T-helper 2 cell treated with Interferon-gamma antibody and Interleukin-4, amounts not matched to agents 5 μg/mL and 100 μg/mL, for 36 hours (primary cell): Measurements from ENCODE around the gene SHOC1.

Source experiments
- DNase-seq: peaks from one replicate; pipeline ENCODE4 v3.0.0; 2021; ENCODE audit warnings: low spot score
- H3K27ac Mint-ChIP-seq: one replicate; pipeline ENCODE4 v1.8.0; 2021; ENCODE audit warnings: mild to moderate bottlenecking, mixed read lengths
- H3K27me3 Mint-ChIP-seq: one replicate; pipeline ENCODE4 v1.8.0; 2021; ENCODE audit warnings: low read depth, mixed read lengths
- H3K36me3 Mint-ChIP-seq: one replicate; pipeline ENCODE4 v1.8.0; 2021; ENCODE audit warnings: low read depth, mixed read lengths
- H3K4me1 Mint-ChIP-seq: one replicate; pipeline ENCODE4 v1.8.0; 2021; ENCODE audit warnings: low read depth, mixed read lengths
- H3K4me3 Mint-ChIP-seq: one replicate; pipeline ENCODE4 v1.8.0; 2022; ENCODE audit warnings: mild to moderate bottlenecking, moderate library complexity, mixed read lengths
- H3K9me3 Mint-ChIP-seq: one replicate; pipeline ENCODE4 v1.8.0; 2021; ENCODE audit warnings: mixed read lengths

The SHOC1 gene

GRCh38 chr9:111794835-111795556 is at the start of gene SHOC1:
SHOC1 (minus strand) TSS chr9:111794937; CDS start chr9:111791418, 3,519 bp downstream.
- no peaks in the 10 kb centered on the region for H3K36me3 Mint-ChIP-seq
- no peaks in the 10 kb centered on the region for H3K27me3 Mint-ChIP-seq
- no peaks in the 10 kb centered on the region for H3K4me1 Mint-ChIP-seq
- no peaks in the 10 kb centered on the region for H3K9me3 Mint-ChIP-seq
- no peak within 1 kb of the TSS for H3K27ac Mint-ChIP-seq
- H3K4me3 Mint-ChIP-seq, result no peak within 1 kb of the TSS
- no peak for DNase-seq

- Mint-ChIP-seq H3K27ac (no peak overlapping the region), H3K9me3 (no peaks in the 10 kb centered on the region), H3K4me3 (no peak overlapping the region), H3K4me1 (peaks cover 3% of the 10 kb centered on the region), H3K27me3 (peaks cover 3% of the 10 kb centered on the region), H3K36me3 (no peaks in the 10 kb centered on the region)
- DNase-seq, result no peak
Observed at GRCh38 chr9:111843971-111844370, 49.2 kb upstream of the SHOC1 start.

GRCh38 chr9:111842313-111842712 is 47.6 kb upstream of the SHOC1 start:
- no peak overlapping the region for H3K4me3 Mint-ChIP-seq
- no peaks in the 10 kb centered on the region for H3K9me3 Mint-ChIP-seq
- H3K27me3 Mint-ChIP-seq, result peaks cover 6% of the 10 kb centered on the region
- H3K27ac Mint-ChIP-seq, result no peak overlapping the region
- H3K36me3 Mint-ChIP-seq, result no peaks in the 10 kb centered on the region
- DNase-seq, result no peak
- peaks cover 3% of the 10 kb centered on the region for H3K4me1 Mint-ChIP-seq

GRCh38 chr9:111840442-111840841 is 45.7 kb upstream of the SHOC1 start:
- no peak overlapping the region for H3K27ac Mint-ChIP-seq
- H3K9me3 Mint-ChIP-seq, result no peaks in the 10 kb centered on the region
- H3K4me1 Mint-ChIP-seq, result peaks cover 3% of the 10 kb centered on the region
- no peak for DNase-seq
- H3K27me3 Mint-ChIP-seq, result peaks cover 6% of the 10 kb centered on the region
- H3K36me3 Mint-ChIP-seq, result no peaks in the 10 kb centered on the region
- H3K4me3 Mint-ChIP-seq, result no peak overlapping the region

- Mint-ChIP-seq H3K36me3 (no peaks in the 10 kb centered on the region), H3K4me3 (no peak overlapping the region), H3K4me1 (peaks cover 3% of the 10 kb centered on the region), H3K9me3 (no peaks in the 10 kb centered on the region), H3K27me3 (peaks cover 6% of the 10 kb centered on the region), H3K27ac (no peak overlapping the region)
- DNase-seq, result no peak
Observed at GRCh38 chr9:111839987-111840386, 45.2 kb upstream of the SHOC1 start.

- no peak overlapping the region for H3K27ac Mint-ChIP-seq
- no peaks in the 10 kb centered on the region for H3K9me3 Mint-ChIP-seq
- no peaks in the 10 kb centered on the region for H3K36me3 Mint-ChIP-seq
- no peak for DNase-seq
- H3K4me1 Mint-ChIP-seq, result peaks cover 3% of the 10 kb centered on the region
- H3K27me3 Mint-ChIP-seq, result peaks cover 6% of the 10 kb centered on the region
- H3K4me3 Mint-ChIP-seq, result no peak overlapping the region
Observed at GRCh38 chr9:111839387-111839786, 44.6 kb upstream of the SHOC1 start.

- H3K9me3 Mint-ChIP-seq, result no peaks in the 10 kb centered on the region
- peaks cover 3% of the 10 kb centered on the region for H3K4me1 Mint-ChIP-seq
- no peaks in the 10 kb centered on the region for H3K36me3 Mint-ChIP-seq
- peaks cover 7% of the 10 kb centered on the region for H3K27me3 Mint-ChIP-seq
- no peak for DNase-seq
- no peak overlapping the region for H3K4me3 Mint-ChIP-seq
- no peak overlapping the region for H3K27ac Mint-ChIP-seq
Observed at GRCh38 chr9:111838439-111838838, 43.7 kb upstream of the SHOC1 start.

GRCh38 chr9:111836311-111836710 is 41.6 kb upstream of the SHOC1 start:
- Mint-ChIP-seq H3K36me3 (no peaks in the 10 kb centered on the region), H3K27me3 (peaks cover 8% of the 10 kb centered on the region), H3K27ac (no peak overlapping the region), H3K4me3 (no peak overlapping the region), H3K4me1 (peaks cover 3% of the 10 kb centered on the region), H3K9me3 (no peaks in the 10 kb centered on the region)
- no peak for DNase-seq

- Mint-ChIP-seq H3K36me3 (no peaks in the 10 kb centered on the region), H3K4me1 (no peaks in the 10 kb centered on the region), H3K27ac (no peak overlapping the region), H3K9me3 (no peaks in the 10 kb centered on the region), H3K27me3 (peaks cover 5% of the 10 kb centered on the region), H3K4me3 (no peak overlapping the region)
- no peak for DNase-seq
Observed at GRCh38 chr9:111833941-111834340, 39.2 kb upstream of the SHOC1 start.

- Mint-ChIP-seq H3K9me3 (no peaks in the 10 kb centered on the region), H3K36me3 (no peaks in the 10 kb centered on the region), H3K27ac (no peak overlapping the region), H3K27me3 (peaks cover 2% of the 10 kb centered on the region), H3K4me1 (no peaks in the 10 kb centered on the region), H3K4me3 (no peak overlapping the region)
- no peak for DNase-seq
Observed at GRCh38 chr9:111832449-111832848, 37.7 kb upstream of the SHOC1 start.

- no peaks in the 10 kb centered on the region for H3K4me1 Mint-ChIP-seq
- H3K9me3 Mint-ChIP-seq, result no peaks in the 10 kb centered on the region
Observed at GRCh38 chr9:111831371-111832108, 36.8 kb upstream of the SHOC1 start.

GRCh38 chr9:111828193-111828592 is 33.5 kb upstream of the SHOC1 start:
- no peaks in the 10 kb centered on the region for H3K9me3 Mint-ChIP-seq
- no peaks in the 10 kb centered on the region for H3K36me3 Mint-ChIP-seq
- peaks cover 2% of the 10 kb centered on the region for H3K27me3 Mint-ChIP-seq
- no peak overlapping the region for H3K27ac Mint-ChIP-seq
- H3K4me1 Mint-ChIP-seq, result no peaks in the 10 kb centered on the region
- no peak for DNase-seq
- H3K4me3 Mint-ChIP-seq, result no peak overlapping the region

More at GRCh38 chr9:111831371-111832108, 36.8 kb upstream of the SHOC1 start:
- Mint-ChIP-seq H3K27ac (no peak overlapping the region), H3K36me3 (no peaks in the 10 kb centered on the region), H3K27me3 (peaks cover 2% of the 10 kb centered on the region), H3K4me3 (no peak overlapping the region)
- no peak for DNase-seq

- no peaks in the 10 kb centered on the region for H3K9me3 Mint-ChIP-seq
- H3K27me3 Mint-ChIP-seq, result peaks cover 3% of the 10 kb centered on the region
- no peak for DNase-seq
- H3K4me1 Mint-ChIP-seq, result no peaks in the 10 kb centered on the region
- H3K4me3 Mint-ChIP-seq, result no peak overlapping the region
- no peak overlapping the region for H3K27ac Mint-ChIP-seq
- H3K36me3 Mint-ChIP-seq, result no peaks in the 10 kb centered on the region
Observed at GRCh38 chr9:111825468-111826145, 30.9 kb upstream of the SHOC1 start.

- H3K36me3 Mint-ChIP-seq, result no peaks in the 10 kb centered on the region
- no peak overlapping the region for H3K4me3 Mint-ChIP-seq
- no peaks in the 10 kb centered on the region for H3K9me3 Mint-ChIP-seq
- peaks cover 3% of the 10 kb centered on the region for H3K27me3 Mint-ChIP-seq
- no peak overlapping the region for H3K27ac Mint-ChIP-seq
- DNase-seq, result no peak
- H3K4me1 Mint-ChIP-seq, result no peaks in the 10 kb centered on the region
Observed at GRCh38 chr9:111821006-111821528, 26.3 kb upstream of the SHOC1 start.
